ENCODE measurements around the gene ARHGAP29.

ARHGAP29 gene

GRCh38 chr1:94273111-94273510, 35.7 kb upstream of the ARHGAP29 start:
- DNase-seq = no peak
- no peaks in the 10 kb centered on the region for H3K9me3 Mint-ChIP-seq
- H3K4me3 Mint-ChIP-seq = no peak overlapping the region
- H3K27ac Mint-ChIP-seq = no peak overlapping the region
- H3K36me3 Mint-ChIP-seq = no peaks in the 10 kb centered on the region
- no peaks in the 10 kb centered on the region for H3K4me1 Mint-ChIP-seq
- peaks cover 8 to 16% of the 10 kb centered on the region in 2 donors for H3K27me3 Mint-ChIP-seq
- ATAC-seq (replicated peaks) = no peak

- no peaks in the 10 kb centered on the region for H3K36me3 Mint-ChIP-seq
- H3K9me3 Mint-ChIP-seq = no peaks in the 10 kb centered on the region
- no peaks in the 10 kb centered on the region for H3K4me1 Mint-ChIP-seq
- DNase-seq = no peak
- H3K27ac Mint-ChIP-seq = no peak overlapping the region
- ATAC-seq (replicated peaks) = no peak
- H3K4me3 Mint-ChIP-seq = no peak overlapping the region
- peaks cover 9 to 18% of the 10 kb centered on the region in 2 donors for H3K27me3 Mint-ChIP-seq
Measured at GRCh38 chr1:94272388-94272787, 35.0 kb upstream of the ARHGAP29 start.

GRCh38 chr1:94271373-94271772, 34.0 kb upstream of the ARHGAP29 start:
- H3K9me3 Mint-ChIP-seq = no peaks in the 10 kb centered on the region
- peaks cover 9 to 19% of the 10 kb centered on the region in 2 donors for H3K27me3 Mint-ChIP-seq
- H3K36me3 Mint-ChIP-seq = no peaks in the 10 kb centered on the region
- H3K4me1 Mint-ChIP-seq = no peaks in the 10 kb centered on the region
- no peak overlapping the region for H3K4me3 Mint-ChIP-seq
- ATAC-seq (replicated peaks) (no peak), DNase-seq (no peak)
- no peak overlapping the region for H3K27ac Mint-ChIP-seq

- no peak overlapping the region for H3K4me3 Mint-ChIP-seq
- ATAC-seq (replicated peaks) (no peak), DNase-seq (no peak)
- no peak overlapping the region for H3K27ac Mint-ChIP-seq
- no peaks in the 10 kb centered on the region for H3K4me1 Mint-ChIP-seq
- H3K36me3 Mint-ChIP-seq = no peaks in the 10 kb centered on the region
- no peaks in the 10 kb centered on the region for H3K9me3 Mint-ChIP-seq
- H3K27me3 Mint-ChIP-seq = peaks cover 9 to 25% of the 10 kb centered on the region in 2 donors
Measured at GRCh38 chr1:94270801-94271203, 33.4 kb upstream of the ARHGAP29 start.

GRCh38 chr1:94269921-94270320, 32.5 kb upstream of the ARHGAP29 start:
- Mint-ChIP-seq H3K9me3 (no peaks in the 10 kb centered on the region), H3K27me3 (peaks cover 9 to 27% of the 10 kb centered on the region in 2 donors), H3K36me3 (no peaks in the 10 kb centered on the region), H3K4me1 (no peaks in the 10 kb centered on the region), H3K27ac (no peak overlapping the region), H3K4me3 (no peak overlapping the region)
- ATAC-seq (replicated peaks) (no peak), DNase-seq (no peak)

GRCh38 chr1:94265906-94266305, 28.5 kb upstream of the ARHGAP29 start:
- H3K27me3 Mint-ChIP-seq = peaks cover 4 to 21% of the 10 kb centered on the region in 2 donors
- no peaks in the 10 kb centered on the region for H3K36me3 Mint-ChIP-seq
- peaks cover under 1 to 2% of the 10 kb centered on the region in 2 donors for H3K4me1 Mint-ChIP-seq
- ATAC-seq (replicated peaks) (no peak), DNase-seq (no peak)
- no peak overlapping the region for H3K27ac Mint-ChIP-seq
- no peak overlapping the region for H3K4me3 Mint-ChIP-seq
- H3K9me3 Mint-ChIP-seq = no peaks in the 10 kb centered on the region

GRCh38 chr1:94265011-94265422, 27.6 kb upstream of the ARHGAP29 start:
- Mint-ChIP-seq H3K27me3 (peaks cover 4 to 21% of the 10 kb centered on the region in 2 donors), H3K36me3 (peaks cover 0 to 2% of the 10 kb centered on the region in 2 donors), H3K27ac (no peak overlapping the region), H3K9me3 (no peaks in the 10 kb centered on the region), H3K4me3 (no peak overlapping the region), H3K4me1 (peaks cover 6 to 8% of the 10 kb centered on the region in 2 donors)
- DNase-seq = no peak
- ATAC-seq (replicated peaks) = no peak

GRCh38 chr1:94260635-94261387, 23.4 kb upstream of the ARHGAP29 start:
- Mint-ChIP-seq H3K4me1 (peaks cover 6 to 8% of the 10 kb centered on the region in 2 donors), H3K36me3 (peaks cover 0 to 2% of the 10 kb centered on the region in 2 donors), H3K27ac (no peak overlapping the region), H3K9me3 (no peaks in the 10 kb centered on the region), H3K4me3 (no peak overlapping the region), H3K27me3 (peaks cover 0 to 20% of the 10 kb centered on the region in 2 donors)
- peak in 1 of 2 donors; percentile 54 for ATAC-seq (replicated peaks)
- DNase-seq = no peak

- Mint-ChIP-seq H3K36me3 (peaks cover 0 to 2% of the 10 kb centered on the region in 2 donors), H3K27me3 (peaks cover 7 to 28% of the 10 kb centered on the region in 2 donors), H3K9me3 (no peaks in the 10 kb centered on the region), H3K27ac (no peak overlapping the region), H3K4me3 (no peak overlapping the region), H3K4me1 (peaks cover 6 to 8% of the 10 kb centered on the region in 2 donors)
- ATAC-seq (replicated peaks) (no peak), DNase-seq (no peak)
Measured at GRCh38 chr1:94259635-94260289, 22.4 kb upstream of the ARHGAP29 start.

GRCh38 chr1:94258873-94259331, 21.5 kb upstream of the ARHGAP29 start:
- no peak for DNase-seq
- Mint-ChIP-seq H3K27ac (no peak overlapping the region), H3K36me3 (peaks cover 0 to 2% of the 10 kb centered on the region in 2 donors), H3K27me3 (peaks cover 13 to 36% of the 10 kb centered on the region in 2 donors), H3K9me3 (no peaks in the 10 kb centered on the region), H3K4me1 (peaks cover 6 to 8% of the 10 kb centered on the region in 2 donors), H3K4me3 (no peak overlapping the region)
- ATAC-seq (replicated peaks) = no peak

GRCh38 chr1:94257444-94257843, 20.1 kb upstream of the ARHGAP29 start:
- Mint-ChIP-seq H3K36me3 (peaks cover 0 to 2% of the 10 kb centered on the region in 2 donors), H3K4me3 (no peak overlapping the region), H3K4me1 (peaks cover 6 to 8% of the 10 kb centered on the region in 2 donors), H3K9me3 (no peaks in the 10 kb centered on the region), H3K27ac (no peak overlapping the region), H3K27me3 (peaks cover 13 to 35% of the 10 kb centered on the region in 2 donors)
- ATAC-seq (replicated peaks) = no peak
- DNase-seq = no peak

- peaks cover 0 to 2% of the 10 kb centered on the region in 2 donors for H3K36me3 Mint-ChIP-seq
- peaks cover 18 to 34% of the 10 kb centered on the region in 2 donors for H3K27me3 Mint-ChIP-seq
- DNase-seq (no peak), ATAC-seq (replicated peaks) (no peak)
- H3K4me3 Mint-ChIP-seq = no peak overlapping the region
- H3K4me1 Mint-ChIP-seq = peaks cover under 1 to 3% of the 10 kb centered on the region in 2 donors
- no peaks in the 10 kb centered on the region for H3K9me3 Mint-ChIP-seq
- no peak overlapping the region for H3K27ac Mint-ChIP-seq
Measured at GRCh38 chr1:94255476-94255875, 18.1 kb upstream of the ARHGAP29 start.

GRCh38 chr1:94254073-94254810, 16.9 kb upstream of the ARHGAP29 start:
- no peak for DNase-seq
- Mint-ChIP-seq H3K36me3 (no peaks in the 10 kb centered on the region), H3K27ac (no peak overlapping the region), H3K27me3 (peaks cover 27 to 45% of the 10 kb centered on the region in 2 donors), H3K4me3 (no peak overlapping the region), H3K4me1 (no peaks in the 10 kb centered on the region), H3K9me3 (no peaks in the 10 kb centered on the region)
- no peak for ATAC-seq (replicated peaks)

- H3K4me3 Mint-ChIP-seq = no peak overlapping the region
- ATAC-seq (replicated peaks) (no peak), DNase-seq (no peak)
- H3K27ac Mint-ChIP-seq = no peak overlapping the region
- H3K4me1 Mint-ChIP-seq = no peaks in the 10 kb centered on the region
- peaks cover 31 to 52% of the 10 kb centered on the region in 2 donors for H3K27me3 Mint-ChIP-seq
- no peaks in the 10 kb centered on the region for H3K36me3 Mint-ChIP-seq
- no peaks in the 10 kb centered on the region for H3K9me3 Mint-ChIP-seq
Measured at GRCh38 chr1:94253456-94254017, 16.2 kb upstream of the ARHGAP29 start.

Measured in stimulated activated naive B cell treated with anti-CD40 and anti-IgM and Interleukin-4, amounts not matched to agents 10 μg/mL and 1 μg/mL and 100 μg/mL, for 72 hours (primary cell).